ENCODE data around the gene CPTP. TPM values are rescaled to one million over a fixed set of nuclear protein-coding genes. Genes with fewer than 3 reads are reported as not detected.

Gene CPTP
- total RNA-seq, 1 experiment from 2014 or later, result 14.0 TPM

GRCh38 chr1:1299686-1300351 lies 24.8 kb upstream of the CPTP start:
- H2BK12ac ChIP-seq (ENCODE audit: insufficient read length, low read depth, low read length), result no peak overlapping the region
- no peaks in the 10 kb centered on the region for H3K79me1 ChIP-seq (ENCODE audit: insufficient read depth, low read depth, low read length, poor library complexity, severe bottlenecking)
- H2BK15ac ChIP-seq (ENCODE audit: low read depth, low read length), result no peak overlapping the region
- no peak overlapping the region for H4K8ac ChIP-seq (replicated peaks; ENCODE audit: insufficient read length, low read depth, low read length)
- no peak overlapping the region for H2BK20ac ChIP-seq (ENCODE audit: low read depth, low read length, poor library complexity, severe bottlenecking)
- DNase-seq, result peak; percentile 67
- no peak overlapping the region for H3K27ac ChIP-seq (ENCODE audit: insufficient read length, low read depth, low read length)
- H3K56ac ChIP-seq (ENCODE audit: insufficient read length, low read depth, low read length), result no peak overlapping the region
- H3K9ac ChIP-seq (ENCODE audit: extremely low read depth, insufficient read length, low read length), result no peak overlapping the region
- H3K14ac ChIP-seq (ENCODE audit: insufficient read depth, low read length), result no peak overlapping the region
- H3K4me2 ChIP-seq (ENCODE audit: insufficient read depth, insufficient read length, low read length), result no peak overlapping the region
- Mint-ChIP-seq H3K36me3 (ENCODE audit: insufficient read depth in 1 of 3, low read depth in 3 of 3) (no peaks in the 10 kb centered on the region; a peak in 1 of 7 replicates), H3K9me3 (no peaks in the 10 kb centered on the region), H3K4me1 (peaks cover 4 to 6% of the 10 kb centered on the region in 2 experiments; a peak in 2 of 4 replicates), H3K27ac (no peak overlapping the region), H3K4me3 (no peak overlapping the region), H3K27me3 (ENCODE audit: low read depth) (no peaks in the 10 kb centered on the region)
- H2BK5ac ChIP-seq (ENCODE audit: insufficient read length, low read length), result no peak overlapping the region
- H4K91ac ChIP-seq (ENCODE audit: insufficient read length, low read depth, low read length), result no peak overlapping the region
- H4K20me1 ChIP-seq (ENCODE audit: control insufficient read depth, insufficient read depth, insufficient read length), result no peaks in the 10 kb centered on the region
- H3K4me1 ChIP-seq (ENCODE audit: insufficient read depth, low read length), result no peaks in the 10 kb centered on the region
- no peak overlapping the region for H3K23ac ChIP-seq (ENCODE audit: insufficient read length, low read depth, low read length)
- no peak overlapping the region for H2AFZ ChIP-seq (ENCODE audit: low read length)
- no peaks in the 10 kb centered on the region for H3K9me3 ChIP-seq (ENCODE audit: control insufficient read depth, low read depth, low read length)
- TF ChIP-seq CTCF (conservative IDR thresholded peaks at IDR 0.05), result peak; percentile 60
- H2BK120ac ChIP-seq (ENCODE audit: low read depth, low read length, poor library complexity, severe bottlenecking), result no peak overlapping the region
- H3K79me2 ChIP-seq (ENCODE audit: insufficient read depth, low read length), result no peaks in the 10 kb centered on the region
- no peak overlapping the region for H4K5ac ChIP-seq (ENCODE audit: insufficient read length, low read depth, low read length)
- no peak overlapping the region for H2AK5ac ChIP-seq (ENCODE audit: insufficient read length, low read length)
- WGBS (ENCODE audit: extremely low coverage, insufficient read length, low lambda C conversion rate), result no CpG with 5 or more reads among the region's 22 CpGs
- H3T11ph ChIP-seq (ENCODE audit: low read length), result no peak overlapping the region
- H3K4ac ChIP-seq (ENCODE audit: low read depth, low read length), result no peak overlapping the region
- no peak overlapping the region for H3K18ac ChIP-seq (ENCODE audit: insufficient read length, low read depth, low read length)
- no peaks in the 10 kb centered on the region for H3K27me3 ChIP-seq (ENCODE audit: insufficient read depth, low read length)
- H3K23me2 ChIP-seq (ENCODE audit: insufficient read length, low read depth, low read length, poor library complexity, severe bottlenecking), result no peaks in the 10 kb centered on the region
